DMS 273 (cell line): Measurements from ENCODE around the gene HSD17B14.
"Not testable (repeated sequence)": the region's sequence is repeated elsewhere in the genome, so short reads cannot be mapped to it uniquely, and the experiment has no call there.

Experiments
- DNase-seq: peaks from one replicate; lab custom pipeline; 2025; ENCODE audit not compliant: unreplicated experiment; lab: John Stamatoyannopoulos, UW

HSD17B14 gene

GRCh38 chr19:48799358-48800300 lies 36.7 kb downstream of the HSD17B14 start:
- DNase-seq: no peak

- DNase-seq: peak; percentile 87
These were observed 37.4 kb downstream of the HSD17B14 start for GRCh38 chr19:48798937-48799336.

- DNase-seq: no peak
These were observed 39.2 kb downstream of the HSD17B14 start for GRCh38 chr19:48797103-48797502.

GRCh38 chr19:48796298-48797083 lies 39.8 kb downstream of the HSD17B14 start:
- no peak for DNase-seq

- no peak for DNase-seq
These were observed 40.6 kb downstream of the HSD17B14 start for GRCh38 chr19:48795685-48796070.

- DNase-seq: peak; percentile 97
These were observed 41.1 kb downstream of the HSD17B14 start for GRCh38 chr19:48795055-48795684.

- no peak for DNase-seq
These were observed 42.0 kb downstream of the HSD17B14 start for GRCh38 chr19:48794291-48794690.

- DNase-seq: no peak
These were observed 43.0 kb downstream of the HSD17B14 start for GRCh38 chr19:48793271-48793670.

GRCh38 chr19:48787331-48787730 lies 49.0 kb downstream of the HSD17B14 start:
- DNase-seq: not testable (repeated sequence)

- not testable (repeated sequence) for DNase-seq
These were observed 49.9 kb downstream of the HSD17B14 start for GRCh38 chr19:48786422-48786821.

GRCh38 chr19:48784527-48784926 lies 51.8 kb downstream of the HSD17B14 start:
- DNase-seq: no peak

GRCh38 chr19:48780631-48781391 lies 55.5 kb downstream of the HSD17B14 start:
- DNase-seq: no peak

- DNase-seq: no peak
These were observed 56.7 kb downstream of the HSD17B14 start for GRCh38 chr19:48779636-48780035.

GRCh38 chr19:48777720-48778119 lies 58.6 kb downstream of the HSD17B14 start:
- DNase-seq: no peak

- DNase-seq: no peak
These were observed 59.2 kb downstream of the HSD17B14 start for GRCh38 chr19:48777139-48777538.

- no peak for DNase-seq
These were observed 63.8 kb downstream of the HSD17B14 start for GRCh38 chr19:48772503-48772953.

GRCh38 chr19:48770734-48771472 lies 65.4 kb downstream of the HSD17B14 start:
- DNase-seq: no peak

- DNase-seq: no peak
These were observed 66.0 kb downstream of the HSD17B14 start for GRCh38 chr19:48770266-48770665.

- DNase-seq: no peak
These were observed 67.1 kb downstream of the HSD17B14 start for GRCh38 chr19:48768994-48769713.
